BE2C (cell line): ENCODE measurements around the gene UBE2A.

Experiments used
- DNase-seq: peaks from one replicate; pipeline ENCODE4 v3.0.0-alpha.2; 2020
- H3K27me3 ChIP-seq: fragments of 250-450 bp; sonication (Bioruptor Pico); 2 replicates; pipeline ENCODE4 v1.5.1; 2020; ENCODE audit warnings: mild to moderate bottlenecking
- H3K36me3 ChIP-seq: fragments of 250-450 bp; sonication (Bioruptor Pico); 2 replicates; pipeline ENCODE4 v1.5.1; 2020; ENCODE audit warnings: mild to moderate bottlenecking
- H3K4me1 ChIP-seq: fragments of 250-450 bp; sonication (Bioruptor Pico); 2 replicates; pipeline ENCODE4 v1.5.1; 2020
- H3K4me3 ChIP-seq: 2 replicates; pipeline ENCODE4 v1.5.1; 2011; ENCODE audit warnings: low read depth, low read length
- H3K9me3 ChIP-seq: fragments of 250-450 bp; sonication (Bioruptor Pico); 2 replicates; pipeline ENCODE4 v1.5.1; 2020
- CTCF ChIP-seq: IDR thresholded peaks from 2 replicates; pipeline ENCODE4 v1.5.1; 2012; ENCODE audit warnings: mild to moderate bottlenecking, low read depth, low read length

The UBE2A gene

GRCh38 chrX:119579414-119579813, 5.1 kb downstream of the UBE2A start:
- Histone ChIP-seq H3K4me3 (no peak overlapping the region), H3K9me3 (no peaks in the 10 kb centered on the region), H3K4me1 (no peaks in the 10 kb centered on the region), H3K27me3 (no peaks in the 10 kb centered on the region), H3K36me3 (no peaks in the 10 kb centered on the region)
- no peak for TF ChIP-seq CTCF
- no peak for DNase-seq

GRCh38 chrX:119583431-119584059, 9.2 kb downstream of the UBE2A start:
- no peak for DNase-seq
- TF ChIP-seq CTCF: no peak
- no peaks in the 10 kb centered on the region; the same call in 1 of the 2 replicates for H3K36me3 ChIP-seq
- H3K4me3 ChIP-seq: no peak overlapping the region
- H3K4me1 ChIP-seq: no peaks in the 10 kb centered on the region
- no peaks in the 10 kb centered on the region for H3K9me3 ChIP-seq
- no peaks in the 10 kb centered on the region for H3K27me3 ChIP-seq

GRCh38 chrX:119589810-119590209, 15.4 kb downstream of the UBE2A start:
- no peak for DNase-seq
- Histone ChIP-seq H3K36me3 (peaks cover 9% of the 10 kb centered on the region), H3K9me3 (no peaks in the 10 kb centered on the region), H3K27me3 (no peaks in the 10 kb centered on the region), H3K4me3 (no peak overlapping the region), H3K4me1 (no peaks in the 10 kb centered on the region)
- no peak for TF ChIP-seq CTCF

GRCh38 chrX:119602701-119603255, 28.4 kb downstream of the UBE2A start:
- H3K4me3 ChIP-seq: no peak overlapping the region
- no peak for DNase-seq
- H3K36me3 ChIP-seq: no peaks in the 10 kb centered on the region; the same call in 1 of the 2 replicates
- TF ChIP-seq CTCF: no peak
- H3K4me1 ChIP-seq: no peaks in the 10 kb centered on the region
- no peaks in the 10 kb centered on the region for H3K9me3 ChIP-seq
- H3K27me3 ChIP-seq: no peaks in the 10 kb centered on the region

GRCh38 chrX:119604766-119605463, 30.6 kb downstream of the UBE2A start:
- Histone ChIP-seq H3K36me3 (no peaks in the 10 kb centered on the region; the same call in 1 of the 2 replicates), H3K9me3 (no peaks in the 10 kb centered on the region), H3K4me3 (peak overlapping the region; percentile 77), H3K4me1 (no peaks in the 10 kb centered on the region), H3K27me3 (no peaks in the 10 kb centered on the region)
- no peak for DNase-seq
- TF ChIP-seq CTCF: no peak
